Measurements from ENCODE around the gene USP30.

- TF ChIP-seq POLR2A (IDR thresholded peaks at IDR 0.05) (no peak), CTCF (IDR thresholded peaks at IDR 0.05) (no peak)
Measured at GRCh38 chr12:109126784-109127183, 74.4 kb downstream of the USP30 start.
